HG03575 (cell line): ENCODE data around the gene DPEP1.

Experiments used
- ATAC-seq: cut with Tn5 transposase; IDR thresholded peaks from one replicate; pipeline ENCODE4 v1.9.1; 2021; ENCODE audit not compliant: unreplicated experiment, insufficient number of reproducible peaks, low FRiP score; ENCODE audit errors: extremely low read depth

Gene DPEP1

DNA sequence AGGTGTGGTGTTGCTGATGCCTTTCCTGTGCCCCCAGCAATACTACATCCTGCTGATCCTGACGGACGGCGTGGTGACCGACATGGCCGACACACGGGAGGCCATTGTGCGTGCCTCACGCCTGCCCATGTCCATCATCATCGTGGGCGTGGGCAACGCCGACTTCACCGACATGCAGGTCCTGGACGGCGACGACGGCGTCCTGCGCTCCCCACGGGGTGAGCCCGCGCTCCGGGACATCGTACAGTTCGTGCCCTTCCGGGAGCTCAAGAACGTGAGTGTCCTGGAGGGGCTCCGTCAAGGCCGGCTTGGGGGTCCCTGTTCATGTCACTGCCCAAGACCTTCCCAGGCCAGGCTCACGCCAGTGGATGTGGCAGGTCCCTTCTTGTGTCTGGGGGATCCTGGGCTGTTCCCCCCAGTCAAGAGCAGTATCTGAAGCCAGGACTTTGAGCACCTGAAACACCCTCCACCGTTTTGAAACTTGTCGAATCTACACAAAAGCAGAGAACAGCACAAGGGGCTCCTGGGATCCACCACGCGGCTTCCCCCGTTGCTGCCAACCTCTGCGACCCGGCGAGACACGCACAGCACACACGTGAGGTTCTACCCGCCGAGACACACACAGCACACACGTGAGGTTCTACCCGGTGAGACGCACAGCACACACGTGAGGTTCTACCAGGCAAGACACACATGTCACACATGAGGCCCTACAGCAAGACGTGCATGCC lies 17.9 kb upstream of the DPEP1 start:
- ATAC-seq: no peak

DNA sequence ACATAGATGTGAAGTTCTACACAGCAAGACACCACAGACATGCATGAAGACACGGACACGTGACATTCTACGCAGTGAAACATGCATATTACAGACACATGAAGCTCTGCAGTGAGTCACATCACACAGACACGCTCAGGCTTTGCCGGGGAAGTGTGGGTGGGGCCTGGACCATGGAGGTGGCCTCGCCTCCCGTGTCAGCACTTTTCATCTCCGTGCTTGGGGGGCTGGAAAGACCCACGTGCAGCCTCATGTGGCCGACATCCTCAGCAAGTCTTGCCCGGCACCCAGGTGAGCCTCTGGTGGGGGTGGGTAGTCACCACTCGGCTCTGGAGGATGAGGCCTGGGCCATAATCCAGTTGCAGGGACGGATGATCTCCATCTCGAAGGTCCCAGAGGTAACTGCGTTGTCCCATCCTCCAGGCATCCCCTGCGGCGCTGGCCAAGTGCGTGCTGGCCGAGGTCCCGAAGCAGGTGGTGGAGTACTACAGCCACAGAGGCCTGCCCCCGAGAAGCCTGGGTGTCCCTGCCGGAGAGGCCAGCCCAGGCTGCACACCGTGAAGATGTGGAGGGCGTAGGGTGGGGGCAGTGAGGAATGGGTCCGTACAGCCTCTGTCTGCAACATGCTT lies 17.3 kb upstream of the DPEP1 start:
- ATAC-seq: no peak

DNA sequence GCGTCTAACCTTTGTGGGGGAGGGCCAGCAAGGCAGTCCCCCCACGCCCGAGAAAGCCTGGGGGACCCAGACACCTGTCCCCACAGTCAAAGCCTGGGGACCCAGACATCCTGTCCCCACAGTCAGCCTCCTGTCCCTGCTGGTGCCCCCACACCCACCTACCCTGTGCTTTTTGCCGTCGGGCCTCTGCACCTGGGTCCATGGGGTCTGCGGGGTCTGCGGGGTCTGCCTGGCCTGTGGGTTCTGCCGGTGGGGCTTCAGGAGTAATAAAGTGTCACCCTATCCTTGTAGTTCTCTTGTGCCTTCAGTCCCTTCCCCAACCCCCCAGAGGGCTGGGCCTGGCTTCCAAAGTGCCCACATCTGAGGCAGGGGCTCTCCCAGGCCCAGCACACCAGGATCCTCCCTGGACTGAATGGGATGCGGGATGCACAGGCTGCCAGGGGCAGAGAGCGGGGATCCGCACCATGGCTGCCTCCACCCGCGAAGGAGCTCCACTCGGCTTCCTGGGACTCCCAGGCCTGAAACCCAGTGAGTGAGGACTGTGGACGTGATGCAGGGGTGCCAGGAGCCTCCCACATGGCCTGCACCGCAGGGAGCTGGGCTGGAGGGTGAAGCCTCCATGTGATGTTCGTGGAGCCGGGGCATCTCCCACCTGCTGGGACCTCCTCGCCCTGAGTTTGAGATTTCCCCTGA lies 16.3 kb upstream of the DPEP1 start:
- ATAC-seq: no peak

DNA sequence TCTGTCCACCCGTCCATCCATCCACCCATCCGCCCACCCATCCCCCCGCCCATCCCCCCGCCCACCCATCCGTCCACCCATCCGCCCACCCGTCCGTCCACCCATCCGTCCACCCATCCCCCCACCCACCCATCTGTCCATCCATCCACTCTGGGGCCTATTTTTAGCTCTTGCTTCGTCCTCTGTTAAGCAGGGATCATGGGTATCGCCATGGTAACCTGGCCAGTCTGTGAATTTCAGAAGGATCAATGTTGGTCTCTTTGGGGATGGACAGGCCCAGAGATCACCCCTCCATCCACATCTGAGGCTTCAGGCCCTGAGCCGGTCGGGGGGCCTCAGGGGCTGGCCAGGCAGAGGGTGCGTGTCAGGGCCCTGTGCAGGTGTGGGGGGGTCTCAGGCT lies 15.2 kb upstream of the DPEP1 start:
- no peak for ATAC-seq

DNA sequence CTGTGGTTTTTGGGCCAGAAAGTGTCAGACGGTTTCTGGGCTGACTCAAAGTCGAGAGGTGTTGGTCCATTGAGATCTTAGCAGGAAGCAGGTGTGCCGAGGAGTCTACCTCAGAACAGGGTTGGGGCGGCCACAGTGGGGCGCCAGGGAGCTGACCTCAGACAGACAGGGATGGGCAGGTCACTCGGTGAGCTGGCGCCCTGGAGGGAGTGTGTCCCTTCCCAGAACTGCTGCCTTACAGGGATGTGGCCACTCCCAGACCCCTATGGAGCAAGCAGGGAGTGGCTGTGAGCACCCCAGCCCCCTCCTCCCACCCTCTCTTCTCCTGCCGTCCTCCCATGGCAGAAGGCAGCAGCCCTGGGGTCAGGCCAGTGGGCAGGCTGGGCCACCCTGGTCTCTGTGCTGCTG lies 14.0 kb upstream of the DPEP1 start:
- ATAC-seq: no peak

DNA sequence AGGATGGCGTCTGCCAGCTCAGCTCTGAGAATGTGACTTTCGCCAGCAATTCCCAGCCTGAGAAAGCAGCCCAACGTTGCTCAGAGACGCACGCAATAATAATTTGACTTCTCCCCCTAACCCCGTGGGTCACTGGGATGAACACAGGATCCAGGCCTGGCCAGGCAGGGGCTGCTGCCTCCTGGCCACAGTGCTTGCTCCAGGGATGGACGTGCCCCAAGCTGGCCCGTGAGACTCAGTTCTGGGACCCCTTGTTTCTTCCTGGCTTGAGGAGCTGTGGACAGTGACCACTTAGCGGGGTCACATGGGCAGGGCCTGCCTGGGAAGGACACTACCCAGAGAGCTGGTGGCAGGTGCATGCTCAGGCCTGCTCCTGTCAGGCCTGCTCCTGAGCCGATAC lies 13.5 kb upstream of the DPEP1 start:
- ATAC-seq: no peak

DNA sequence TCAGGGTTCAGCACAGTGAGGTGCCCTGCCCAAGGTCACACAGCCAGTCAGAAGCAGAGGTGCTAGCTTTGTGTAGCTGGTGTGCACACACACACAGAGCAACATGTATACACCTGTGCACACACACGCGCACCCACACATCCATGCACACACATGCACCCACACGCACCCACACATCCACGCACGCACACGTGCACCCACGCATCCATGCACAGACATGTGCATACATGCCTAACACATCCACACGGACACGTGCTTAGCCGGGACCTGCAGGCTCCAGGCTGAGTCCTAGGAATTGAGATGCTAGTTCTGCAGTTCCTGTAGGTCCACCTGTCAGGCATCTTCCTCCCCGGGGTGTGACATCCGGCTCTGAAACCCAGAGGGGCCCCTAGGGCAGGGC lies 13.0 kb upstream of the DPEP1 start:
- no peak for ATAC-seq

DNA sequence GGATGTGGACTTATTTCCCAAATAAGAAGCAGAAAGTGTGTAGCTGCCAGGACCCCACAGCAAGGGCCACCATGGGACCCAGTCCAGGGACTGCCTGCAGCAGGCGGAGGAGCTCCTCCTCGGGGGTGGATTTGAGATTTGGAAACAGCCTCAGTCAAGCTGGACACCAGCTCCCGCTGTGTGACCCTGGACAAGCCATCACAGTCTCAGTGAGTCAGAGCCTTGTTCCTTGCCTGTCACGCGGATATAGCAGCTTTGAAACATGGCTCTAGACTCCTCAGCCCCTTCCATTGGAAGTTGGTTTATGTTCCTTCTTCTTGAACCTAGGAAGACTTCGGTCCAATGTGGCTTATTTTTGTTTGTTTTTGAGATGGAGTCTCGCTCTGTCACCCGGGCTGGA lies 12.5 kb upstream of the DPEP1 start:
- no peak for ATAC-seq

DNA sequence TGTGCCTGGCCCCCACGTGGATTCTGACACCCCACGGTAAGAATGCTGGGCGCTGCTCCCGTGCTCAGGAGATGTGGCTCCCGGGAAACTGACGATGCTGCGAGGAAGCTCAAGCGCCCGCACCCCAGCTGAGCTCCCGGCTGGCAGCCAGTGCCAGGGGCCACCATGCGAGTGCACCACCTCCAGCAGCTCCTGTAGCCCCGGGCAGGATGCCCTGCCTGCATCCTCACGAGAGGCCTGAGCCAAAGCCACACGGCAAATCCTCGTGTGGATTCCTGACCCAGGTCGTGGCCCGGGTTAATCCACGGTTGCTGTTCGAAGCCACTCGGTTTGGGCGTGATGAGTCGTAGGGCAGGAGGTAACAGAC lies 11.6 kb upstream of the DPEP1 start:
- no peak for ATAC-seq

DNA sequence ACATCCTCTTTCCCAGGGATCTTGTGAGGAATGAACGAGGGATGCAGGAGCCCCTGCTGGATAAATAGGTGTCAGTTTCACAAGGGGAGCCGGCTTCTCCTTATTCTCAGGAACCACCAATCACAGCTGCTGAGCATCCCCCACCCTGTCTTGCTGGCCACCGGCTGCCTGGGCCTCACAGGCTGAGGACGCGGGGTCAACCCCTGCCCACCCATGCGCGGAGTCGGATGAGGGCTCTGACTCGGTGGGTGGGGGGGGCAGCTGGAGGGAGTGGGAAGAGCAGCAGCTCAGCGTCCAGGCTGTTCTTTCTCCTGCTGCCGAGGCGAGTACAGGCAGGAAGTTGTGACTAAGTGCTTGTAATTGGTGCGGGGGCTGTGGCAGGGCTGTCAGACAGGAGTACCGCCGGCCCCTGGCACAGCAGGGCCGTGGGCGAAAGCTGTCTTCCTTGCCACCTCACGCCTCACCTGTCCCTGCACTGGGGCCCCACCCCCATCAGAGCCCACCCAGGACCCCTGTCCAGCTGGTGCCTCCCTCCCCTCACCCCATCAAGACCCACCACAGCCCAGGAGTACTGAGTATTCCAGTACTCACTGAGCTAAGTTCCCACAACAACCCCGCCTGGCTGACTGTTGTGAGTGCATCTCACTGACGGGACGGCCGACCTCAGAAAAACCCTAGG lies 11.0 kb upstream of the DPEP1 start:
- no peak for ATAC-seq

DNA sequence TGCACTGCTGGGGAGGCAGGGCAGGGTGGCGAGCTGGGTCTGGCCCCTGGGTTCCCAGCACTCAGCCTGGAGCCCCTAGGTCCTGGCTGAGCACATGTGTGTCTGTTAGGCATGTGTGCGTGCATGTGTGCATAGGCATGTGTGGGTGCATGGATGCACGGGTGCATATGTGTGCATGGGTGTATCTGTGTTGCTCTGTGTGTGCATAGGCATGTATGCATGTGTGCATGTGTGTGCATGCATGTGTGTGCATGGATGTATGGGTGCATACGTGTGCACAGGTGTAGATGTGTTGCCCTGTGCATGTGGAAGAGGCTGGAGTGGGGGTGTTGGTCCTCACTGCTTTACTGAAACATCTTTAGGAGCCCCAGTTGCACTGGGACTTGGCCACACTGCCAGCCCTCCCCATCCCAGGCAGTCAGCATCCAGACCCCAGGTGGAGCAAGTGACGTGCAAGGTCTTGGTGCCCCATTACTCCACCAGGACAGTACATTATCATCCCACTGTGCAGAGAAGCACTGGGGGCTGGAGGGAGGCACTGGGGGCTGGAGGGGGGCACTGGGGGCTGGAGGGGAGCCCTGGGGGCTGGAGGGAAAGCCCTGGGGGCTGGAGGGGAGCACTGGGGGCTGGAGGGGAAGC lies 10.4 kb upstream of the DPEP1 start:
- no peak for ATAC-seq

DNA sequence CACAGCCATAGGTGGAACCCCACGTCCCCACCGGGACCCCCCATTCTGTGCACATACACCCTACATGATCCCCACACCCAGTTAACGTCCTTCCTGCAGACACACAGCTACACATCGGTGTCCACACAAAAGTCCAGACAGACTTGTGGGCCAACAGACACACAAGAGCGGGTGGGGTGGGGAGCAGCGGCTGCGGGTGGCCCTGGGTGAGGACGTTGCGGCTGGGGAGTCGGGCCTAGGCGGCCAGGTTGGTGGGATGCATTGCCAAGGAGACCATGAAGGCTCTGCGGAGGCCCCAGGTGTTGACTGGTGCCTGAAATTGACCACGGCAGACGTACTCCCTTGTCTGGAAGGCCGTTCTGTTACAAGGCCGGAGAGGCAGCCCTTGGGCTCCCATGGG lies 8.7 kb upstream of the DPEP1 start:
- no peak for ATAC-seq

DNA sequence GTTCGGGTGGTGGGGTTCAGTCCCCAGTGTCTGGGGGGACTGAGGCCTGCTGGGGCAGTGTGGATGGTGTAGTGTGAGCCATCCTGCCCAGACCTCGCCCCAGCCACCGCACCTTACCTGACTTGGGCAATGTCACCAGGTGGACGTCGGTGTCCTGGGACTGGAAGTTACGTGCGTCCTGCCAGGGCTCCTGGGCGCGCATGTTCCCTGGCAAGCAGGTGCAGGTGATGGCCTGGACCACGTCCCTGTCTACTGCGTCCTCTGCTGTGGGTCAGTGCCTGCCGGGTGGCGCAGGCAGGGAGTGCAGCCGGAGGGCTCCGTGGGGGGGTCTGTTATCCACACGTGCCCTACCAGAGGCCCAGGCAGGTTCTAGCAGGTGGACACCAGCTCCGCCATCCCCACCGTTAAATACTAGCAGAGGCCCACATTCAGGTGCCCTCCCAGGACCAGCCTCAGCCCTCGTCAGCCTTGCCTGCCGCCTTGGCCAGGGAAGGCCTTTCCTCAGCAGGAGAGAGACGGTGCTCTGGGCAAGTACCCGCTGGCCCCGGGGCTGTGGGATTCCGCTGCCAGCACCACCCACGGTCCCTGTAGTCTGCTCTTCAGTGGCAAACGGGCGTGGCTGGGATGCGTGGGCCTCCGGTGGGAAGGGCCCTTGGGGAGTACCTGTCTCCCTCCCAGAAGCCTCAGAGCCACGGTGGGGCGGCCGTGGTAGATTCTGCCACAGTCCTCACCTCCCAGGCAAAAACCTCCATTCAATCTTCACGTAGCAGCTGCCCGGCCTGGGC lies 8.1 kb upstream of the DPEP1 start:
- no peak for ATAC-seq

DNA sequence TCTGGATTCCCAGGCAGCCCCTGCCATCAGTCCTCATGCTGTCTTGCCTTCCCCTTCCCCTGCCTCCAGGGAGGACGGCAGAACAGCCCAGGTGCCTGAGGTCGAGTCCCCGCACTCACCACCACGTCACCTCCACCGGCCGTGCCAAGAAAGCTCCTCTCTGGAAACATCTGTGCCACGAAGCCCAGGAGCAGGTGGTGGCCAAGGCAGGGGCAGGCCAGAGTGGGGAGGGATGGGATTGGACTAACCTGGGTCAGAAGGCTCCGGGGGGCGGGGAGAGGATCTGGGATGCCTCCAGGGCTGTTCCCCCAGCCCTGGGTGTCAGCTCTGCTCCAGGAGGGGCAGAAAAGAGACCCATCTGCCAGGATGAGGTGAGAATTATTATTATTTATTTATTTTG lies 7.4 kb upstream of the DPEP1 start:
- no peak for ATAC-seq

DNA sequence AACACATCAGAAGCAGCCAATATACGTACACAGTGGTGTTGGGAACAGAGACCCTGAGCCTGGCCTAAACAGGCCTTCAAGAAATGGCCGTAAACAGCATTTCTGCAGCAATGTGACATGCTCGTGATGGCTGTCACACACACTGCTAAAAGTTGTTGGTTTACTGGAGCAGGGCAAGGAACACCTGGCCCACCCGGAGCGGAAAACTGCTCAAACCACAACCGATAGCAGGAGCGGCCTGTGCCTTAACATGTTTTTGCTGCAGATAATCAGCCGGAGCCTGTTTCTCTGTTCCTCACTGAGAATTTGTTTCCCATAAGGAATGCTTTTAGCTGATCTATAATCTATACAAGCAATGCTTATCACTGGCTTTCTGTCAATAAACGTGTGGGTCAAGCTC lies 6.0 kb upstream of the DPEP1 start:
- no peak for ATAC-seq

DNA sequence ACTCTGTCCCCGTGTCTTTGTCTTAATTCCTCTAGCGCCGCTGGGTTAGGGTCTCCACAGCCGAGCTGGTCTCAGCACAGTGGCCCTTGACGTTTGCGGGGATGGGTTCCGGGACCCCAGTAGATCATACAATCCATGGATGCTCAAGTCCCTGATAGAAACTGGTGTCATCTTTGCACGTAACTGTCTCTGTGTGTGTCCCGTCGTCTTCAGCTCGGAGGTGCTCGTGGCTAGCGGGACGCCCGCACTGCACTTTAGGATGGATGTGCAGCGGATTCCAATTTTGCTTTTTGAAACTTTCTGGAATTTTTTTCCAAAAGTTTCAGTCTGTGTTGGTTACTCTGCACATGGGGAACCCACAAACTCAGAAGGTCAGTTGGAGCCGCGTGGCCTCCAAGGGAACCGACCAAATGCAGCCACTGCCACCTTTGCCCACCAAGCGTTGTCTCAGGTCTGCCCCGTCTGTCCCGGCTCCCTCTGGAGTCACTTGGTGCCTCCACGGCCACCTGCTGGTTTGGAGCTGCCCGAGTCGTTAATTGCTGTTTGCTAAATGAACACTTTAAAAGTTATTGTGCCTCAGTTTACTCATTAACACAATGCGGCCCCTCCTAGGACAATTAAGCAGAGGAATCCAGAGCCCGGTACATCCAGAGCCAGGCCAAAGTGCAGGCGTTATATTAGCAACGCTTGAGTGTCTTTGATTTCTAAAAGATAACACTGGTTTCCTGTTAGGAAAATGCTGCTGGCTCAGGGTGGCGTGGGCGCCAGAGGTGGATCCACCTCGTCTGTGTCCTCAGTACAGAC lies 5.3 kb upstream of the DPEP1 start:
- ATAC-seq: no peak

DNA sequence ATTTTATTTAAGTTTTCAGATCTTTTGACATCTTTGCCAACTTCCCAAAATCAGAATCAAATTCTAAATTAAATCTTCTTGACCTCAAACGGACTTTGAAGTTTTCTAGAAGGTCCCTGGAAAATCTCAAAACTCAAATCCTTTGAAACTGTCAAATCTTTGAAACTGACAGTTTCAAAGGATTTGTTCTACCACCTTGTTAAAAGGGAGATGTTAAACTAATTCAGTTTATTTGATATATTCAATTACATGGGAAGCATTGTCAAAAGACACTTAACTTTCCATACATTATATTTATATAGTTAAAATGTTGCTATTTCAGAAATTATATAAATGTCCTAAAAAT lies 3.4 kb upstream of the DPEP1 start:
- no peak for ATAC-seq
